Putamen (tissue), 1 donor: Measurements from ENCODE around the gene NRAP.
A peak's percentile ranks its signal among the peaks of the same experiment; 100 is the strongest.

Experiments used
- DNase-seq: peaks from one replicate; pipeline ENCODE4 v3.0.0-alpha.2; 2016; ENCODE audit warnings: low spot score

NRAP gene

GRCh38 chr10:113605268-113605978 lies 58.4 kb downstream of the NRAP start:
- no peak for DNase-seq

DNA sequence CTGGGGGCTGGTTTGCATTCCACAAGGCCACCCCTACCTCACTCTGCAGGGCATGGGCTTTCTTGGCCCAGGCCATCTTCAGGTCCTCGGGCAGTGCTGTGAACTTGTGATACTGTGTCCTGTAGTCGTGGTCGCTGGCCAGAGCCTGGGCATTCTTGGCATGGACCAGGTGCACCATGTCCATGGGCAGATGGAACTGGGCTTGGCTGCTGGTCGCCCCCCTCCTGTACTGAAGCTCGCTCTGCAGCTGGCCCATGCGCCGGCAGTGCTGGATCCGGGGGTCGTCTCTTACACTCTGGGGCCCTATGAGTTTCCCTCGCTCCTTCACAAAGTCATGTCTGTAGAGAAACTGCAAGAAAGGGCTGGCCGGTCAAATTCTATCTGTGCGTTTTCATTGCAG lies 59.3 kb downstream of the NRAP start:
- DNase-seq, result no peak

GRCh38 chr10:113603057-113603777 lies 60.6 kb downstream of the NRAP start:
- DNase-seq, result no peak

GRCh38 chr10:113600569-113600968 lies 63.3 kb downstream of the NRAP start:
- DNase-seq, result no peak

DNA sequence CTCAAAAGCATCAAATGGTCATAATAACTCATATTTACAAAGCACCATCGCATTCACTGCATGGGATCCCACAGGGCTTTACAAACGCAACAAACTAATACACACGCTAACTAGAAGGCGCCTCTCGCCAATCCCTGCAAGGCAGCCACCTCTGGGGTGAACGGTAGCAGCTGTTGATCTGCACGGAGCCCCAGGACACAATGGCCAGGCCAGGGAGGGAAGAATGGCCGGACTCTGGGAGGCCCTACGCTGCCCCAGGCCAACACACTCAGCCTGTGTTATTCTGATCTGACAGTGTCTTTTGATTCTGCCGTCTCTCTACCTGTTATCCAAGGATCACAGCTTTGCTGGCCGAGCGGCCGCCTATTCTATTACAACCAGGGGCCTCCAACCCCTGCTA lies 69.2 kb downstream of the NRAP start:
- no peak for DNase-seq

GRCh38 chr10:113592380-113592779 lies 71.5 kb downstream of the NRAP start:
- DNase-seq, result no peak

DNA sequence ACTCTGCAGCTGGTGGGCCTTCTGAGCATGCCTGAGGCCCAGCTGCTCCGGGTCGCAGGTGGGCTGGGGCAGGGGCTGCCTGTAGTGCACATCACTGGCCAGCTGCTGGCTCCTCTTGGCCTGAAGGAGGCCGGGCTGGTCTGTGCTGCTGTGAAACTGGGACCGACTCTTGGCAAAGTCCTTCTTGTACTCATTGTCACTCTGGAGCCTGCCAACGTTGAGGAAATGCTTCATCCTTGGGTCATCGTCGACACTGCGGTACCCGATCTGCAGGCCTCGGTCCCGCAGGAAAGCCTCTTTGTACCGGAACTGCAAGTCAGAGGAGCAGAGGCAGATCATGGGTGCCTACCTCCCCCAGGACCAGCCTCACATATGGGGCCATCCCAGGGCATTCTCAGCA lies 73.3 kb downstream of the NRAP start:
- DNase-seq, result no peak

GRCh38 chr10:113589201-113589770 lies 74.6 kb downstream of the NRAP start:
- DNase-seq, result no peak

DNA sequence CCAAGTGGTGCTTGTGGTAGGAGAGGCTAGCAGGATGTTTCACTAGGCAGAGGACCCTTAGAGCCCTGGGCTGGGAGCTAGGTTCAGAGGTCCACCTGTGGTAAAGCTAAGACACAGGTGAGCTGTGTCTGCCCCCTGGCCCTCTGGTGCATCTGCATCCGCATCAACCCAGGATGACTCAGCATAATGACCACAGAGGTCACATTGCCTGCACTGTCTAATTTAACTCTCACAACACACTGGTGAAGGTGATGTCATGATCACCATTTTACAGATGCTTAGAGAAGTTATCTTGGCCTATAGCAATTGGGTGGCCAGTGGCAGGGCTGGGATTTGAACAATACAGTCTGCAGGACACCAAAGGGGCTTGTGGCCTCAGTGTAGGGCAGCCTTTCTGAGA lies 77.9 kb downstream of the NRAP start:
- DNase-seq, result no peak

DNA sequence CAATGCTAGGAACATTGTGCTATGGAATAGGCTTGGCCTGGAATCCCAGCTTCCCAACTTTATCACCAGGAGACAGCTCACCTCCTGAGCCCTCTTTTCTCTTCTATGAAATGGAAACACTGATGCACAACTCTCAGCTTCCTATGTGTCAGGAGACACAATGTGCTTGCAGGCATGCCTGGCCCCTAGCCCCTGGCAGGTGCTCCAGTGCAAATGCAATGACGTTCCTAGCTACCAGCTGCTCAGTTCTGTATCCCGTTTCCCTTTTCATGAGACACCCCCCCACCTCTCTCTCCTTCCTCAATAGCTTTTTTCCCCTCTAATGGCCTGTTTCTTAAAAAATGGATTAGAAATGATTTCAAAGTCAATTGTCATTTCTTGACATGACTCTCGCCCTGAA lies 80.3 kb downstream of the NRAP start:
- DNase-seq, result no peak

DNA sequence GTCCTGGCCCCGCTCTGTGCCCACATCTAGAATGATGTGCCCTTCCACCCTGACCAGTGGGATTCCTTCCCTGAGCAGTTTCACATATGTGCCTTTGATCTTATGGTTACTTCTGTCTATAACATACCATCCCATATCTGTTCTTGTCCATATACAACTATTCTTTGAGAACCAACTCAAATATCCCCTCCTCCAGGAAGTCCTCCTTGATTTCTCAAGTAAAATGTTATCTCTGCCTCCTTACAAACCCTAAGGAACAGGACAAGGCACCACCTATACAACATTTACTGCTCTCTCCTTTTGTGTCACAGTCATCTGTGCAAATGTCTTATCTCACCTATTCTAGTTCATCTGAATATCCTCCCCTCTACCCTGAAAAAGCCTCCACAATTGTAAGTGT lies 82.7 kb downstream of the NRAP start:
- no peak for DNase-seq

GRCh38 chr10:113578773-113579172 lies 85.1 kb downstream of the NRAP start:
- no peak for DNase-seq

DNA sequence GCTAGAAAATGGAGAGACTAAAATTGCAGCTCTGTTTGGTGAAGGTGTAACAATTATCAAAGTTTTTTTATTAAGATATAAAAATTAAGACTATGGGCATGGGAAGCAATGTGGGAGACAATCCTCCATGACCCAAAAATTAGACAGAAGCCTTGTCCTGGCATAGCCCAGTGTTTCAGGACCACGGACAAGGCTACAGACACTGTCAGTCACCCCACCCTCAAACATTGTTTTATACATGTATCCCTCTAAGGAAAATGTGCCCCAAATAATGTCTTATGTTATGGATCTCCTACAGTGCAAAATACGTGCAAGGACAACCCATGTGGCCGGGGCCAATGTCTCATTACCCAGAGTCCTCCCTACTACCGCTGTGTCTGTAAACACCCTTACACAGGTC lies 87.0 kb downstream of the NRAP start:
- DNase-seq, result no peak

DNA sequence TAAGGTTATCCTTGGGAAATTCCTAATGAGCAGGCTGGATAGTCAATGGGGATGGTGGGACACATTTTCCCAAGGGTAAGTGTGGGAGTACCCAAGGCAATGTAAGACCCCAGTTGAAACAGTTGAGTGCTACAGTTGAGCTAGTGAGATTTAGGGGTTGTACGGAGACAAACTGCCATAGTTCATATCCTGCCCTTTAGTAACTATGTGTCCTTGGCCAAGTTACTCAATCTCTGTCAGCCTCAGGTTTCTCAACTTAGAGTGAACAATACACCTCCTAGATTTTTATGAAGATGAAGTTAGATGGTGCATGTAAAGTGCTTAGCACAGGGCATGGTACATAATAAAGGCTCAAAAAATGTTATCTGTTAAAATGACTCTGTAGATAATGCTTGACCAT lies 90.5 kb downstream of the NRAP start:
- no peak for DNase-seq

GRCh38 chr10:113572520-113573290 lies 91.1 kb downstream of the NRAP start:
- DNase-seq, result no peak

DNA sequence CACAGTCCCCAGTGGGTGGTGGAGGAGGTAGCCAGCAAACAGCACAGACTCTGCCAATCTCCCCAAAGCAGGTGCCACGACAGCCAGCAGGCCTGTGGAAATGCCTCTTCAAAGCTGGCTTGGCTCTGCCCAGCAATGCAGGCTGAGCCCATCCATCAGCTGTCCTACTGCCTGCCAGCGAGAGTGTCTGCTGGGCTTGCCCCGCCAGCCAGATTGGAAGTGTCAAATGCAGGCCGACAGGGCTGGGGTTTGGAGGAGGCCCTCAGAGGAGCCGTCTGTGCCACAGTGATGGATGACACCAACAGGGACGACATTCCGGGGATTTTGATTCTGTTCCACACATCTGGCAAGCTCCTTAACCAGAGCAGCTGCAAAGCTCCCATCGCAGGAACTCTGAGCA lies 94.3 kb downstream of the NRAP start:
- no peak for DNase-seq

DNA sequence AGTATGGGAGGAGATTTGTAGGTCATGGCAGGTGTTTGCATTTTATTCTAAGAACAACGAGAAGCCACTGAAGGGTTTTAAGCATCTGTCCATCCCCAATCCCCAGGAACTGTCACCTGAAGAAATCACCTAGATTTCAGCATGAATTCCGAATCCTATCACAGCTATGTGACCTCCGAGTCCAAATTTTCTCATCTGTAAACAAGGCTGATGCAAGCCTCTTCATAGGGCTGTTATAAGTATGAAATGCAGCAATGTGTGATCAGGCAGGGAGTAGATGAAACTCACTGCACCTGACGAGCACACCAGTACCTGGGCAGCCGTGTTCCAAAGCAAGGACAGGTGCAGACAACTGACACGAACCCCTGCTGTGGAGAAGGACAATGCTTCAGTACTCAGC lies 97.0 kb downstream of the NRAP start:
- DNase-seq, result no peak

DNA sequence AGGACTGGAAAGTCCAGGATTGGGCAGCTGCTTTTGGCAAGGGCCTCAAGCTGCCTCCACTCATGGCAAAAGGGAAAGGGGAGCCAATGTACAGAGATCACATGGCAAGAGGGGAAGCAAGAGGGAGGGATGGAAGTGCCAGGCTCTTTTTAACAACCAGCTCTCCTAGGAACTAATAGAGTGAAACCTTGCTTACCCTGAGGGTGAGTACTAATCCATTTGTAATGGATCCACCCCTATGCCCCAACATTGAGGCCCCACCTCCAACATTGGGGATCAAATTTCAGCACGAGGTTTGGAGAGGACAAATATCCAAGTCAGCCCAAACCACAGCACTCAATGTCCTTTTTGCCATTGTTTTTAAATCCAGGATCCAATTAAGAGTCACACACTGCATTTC lies 98.5 kb downstream of the NRAP start:
- DNase-seq, result no peak

- DNase-seq, result peak; percentile 36
These were observed 100.3 kb downstream of the NRAP start for GRCh38 chr10:113563306-113564088.

- no peak for DNase-seq
These were observed 101.1 kb downstream of the NRAP start for GRCh38 chr10:113562704-113563103.

GRCh38 chr10:113562069-113562468 lies 101.8 kb downstream of the NRAP start:
- no peak for DNase-seq

- DNase-seq, result no peak
These were observed 102.6 kb downstream of the NRAP start for GRCh38 chr10:113561214-113561613.
